ENCODE data around the gene CRTC2. TPM values are rescaled to one million over a fixed set of nuclear protein-coding genes. Genes with fewer than 3 reads are reported as not detected.

Gene CRTC2, protein sequence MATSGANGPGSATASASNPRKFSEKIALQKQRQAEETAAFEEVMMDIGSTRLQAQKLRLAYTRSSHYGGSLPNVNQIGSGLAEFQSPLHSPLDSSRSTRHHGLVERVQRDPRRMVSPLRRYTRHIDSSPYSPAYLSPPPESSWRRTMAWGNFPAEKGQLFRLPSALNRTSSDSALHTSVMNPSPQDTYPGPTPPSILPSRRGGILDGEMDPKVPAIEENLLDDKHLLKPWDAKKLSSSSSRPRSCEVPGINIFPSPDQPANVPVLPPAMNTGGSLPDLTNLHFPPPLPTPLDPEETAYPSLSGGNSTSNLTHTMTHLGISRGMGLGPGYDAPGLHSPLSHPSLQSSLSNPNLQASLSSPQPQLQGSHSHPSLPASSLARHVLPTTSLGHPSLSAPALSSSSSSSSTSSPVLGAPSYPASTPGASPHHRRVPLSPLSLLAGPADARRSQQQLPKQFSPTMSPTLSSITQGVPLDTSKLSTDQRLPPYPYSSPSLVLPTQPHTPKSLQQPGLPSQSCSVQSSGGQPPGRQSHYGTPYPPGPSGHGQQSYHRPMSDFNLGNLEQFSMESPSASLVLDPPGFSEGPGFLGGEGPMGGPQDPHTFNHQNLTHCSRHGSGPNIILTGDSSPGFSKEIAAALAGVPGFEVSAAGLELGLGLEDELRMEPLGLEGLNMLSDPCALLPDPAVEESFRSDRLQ
- total RNA-seq, result 9.1 and 11.6 TPM in 2 replicates

GRCh38 chr1:153958111-153958960 lies at the start of gene CRTC2:
Gene CRTC2 (minus strand): TSS chr1:153958612. CDS start chr1:153958497, 115 bp downstream.

GRCh38 chr1:153990468-153991150 lies 32.2 kb upstream of the CRTC2 start, which contains the start of gene RPS27:
Gene RPS27 (plus strand): TSS chr1:153990762. CDS start chr1:153990797, 35 bp downstream.

DNA sequence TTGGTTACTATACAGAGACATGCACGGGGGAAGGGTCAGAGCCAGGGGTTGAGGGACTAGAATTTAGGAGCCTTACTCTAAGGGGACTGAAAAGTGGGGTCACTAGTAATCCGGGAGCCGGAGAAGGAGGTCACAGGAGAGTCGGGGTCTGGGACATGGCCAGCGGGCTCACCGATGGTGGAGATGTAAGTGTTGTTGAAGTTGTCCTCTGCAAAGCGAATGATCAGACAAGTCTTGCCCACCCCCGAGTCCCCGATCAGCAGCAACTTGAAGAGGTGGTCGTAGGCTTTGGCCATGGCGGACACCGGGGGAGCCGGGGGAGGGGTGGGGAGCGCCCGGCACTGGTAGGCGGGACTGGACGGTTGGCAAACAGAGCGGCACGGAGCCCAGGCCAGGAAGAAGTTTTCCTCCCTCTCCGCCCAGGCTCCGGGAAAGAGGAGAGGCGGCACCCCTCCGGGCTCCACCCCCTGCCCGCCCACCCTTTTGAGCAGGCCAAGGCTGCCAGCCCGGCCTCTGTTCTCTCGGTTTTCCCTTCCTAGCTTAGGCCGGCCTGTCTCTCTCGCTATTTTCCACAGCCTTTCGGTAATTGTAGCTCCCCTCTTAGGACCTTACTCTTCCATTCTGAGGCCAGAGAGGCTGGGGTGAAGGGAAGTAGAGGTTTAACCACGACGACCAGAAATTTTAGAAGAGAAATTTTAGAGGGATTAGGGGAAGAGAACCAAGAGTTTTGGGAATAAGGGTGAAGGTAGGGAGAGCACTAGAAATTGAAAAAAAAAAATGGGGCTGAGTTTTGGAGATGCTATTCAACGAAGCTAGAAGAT lies 27.7 kb upstream of the CRTC2 start, which contains the start of gene RAB13:
Gene RAB13, minus strand, starts transcription at position 399 of the 821 bp plus-strand sequence. Its CDS starts 103 bp downstream, at position 296.

DNA sequence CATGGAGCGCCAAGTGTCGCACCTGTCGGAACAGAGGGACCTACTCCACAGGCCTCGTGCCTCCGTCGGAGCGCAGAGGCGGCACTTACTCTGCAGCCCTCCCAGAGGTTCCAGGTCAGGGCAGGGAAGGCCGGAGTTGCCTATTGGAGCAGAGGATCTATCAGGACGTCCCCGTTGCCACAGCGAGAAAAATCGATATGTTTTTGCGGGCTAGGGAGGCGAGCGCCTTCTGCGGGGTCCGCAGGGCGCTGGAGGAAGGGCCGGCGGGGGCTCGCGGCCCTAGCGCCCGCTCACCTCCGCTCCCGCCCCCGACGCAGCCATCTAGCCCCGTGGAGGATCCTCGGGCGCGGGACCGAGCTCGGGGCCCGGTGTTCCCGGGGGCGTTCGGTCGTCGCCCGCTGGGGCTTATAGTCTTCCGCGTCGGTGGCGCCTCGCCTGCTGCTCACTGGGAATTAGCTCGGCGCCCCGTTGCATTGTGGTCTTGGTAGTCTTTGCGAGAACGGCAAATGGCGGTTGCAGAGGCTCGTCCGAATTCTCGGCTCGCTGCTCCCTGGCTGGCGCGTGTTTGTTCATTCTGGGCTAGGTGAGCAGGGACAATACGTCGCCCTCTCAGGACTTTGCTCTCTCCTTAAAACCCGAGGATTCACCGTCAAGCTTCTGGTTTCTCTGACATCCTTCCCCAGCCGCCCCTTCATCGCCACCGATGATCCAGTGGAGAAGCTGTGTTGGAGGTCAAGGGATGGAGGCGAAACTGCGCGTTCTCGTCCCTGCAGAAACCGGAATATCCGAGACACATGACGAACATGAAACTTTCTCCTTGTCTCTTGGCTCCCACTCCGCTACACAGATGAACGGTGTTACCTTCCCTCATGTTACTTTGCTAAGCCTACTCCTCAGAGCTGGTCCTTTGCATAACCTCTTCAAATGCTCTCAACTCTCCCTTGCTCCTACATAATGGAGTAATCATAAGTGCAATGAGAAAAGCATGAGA lies 19.1 kb upstream of the CRTC2 start, which contains the start of gene JTB:
Gene JTB, minus strand, starts transcription at position 425 of the 991 bp plus-strand sequence. Its CDS starts 422 bp downstream, at position 3.

DNA sequence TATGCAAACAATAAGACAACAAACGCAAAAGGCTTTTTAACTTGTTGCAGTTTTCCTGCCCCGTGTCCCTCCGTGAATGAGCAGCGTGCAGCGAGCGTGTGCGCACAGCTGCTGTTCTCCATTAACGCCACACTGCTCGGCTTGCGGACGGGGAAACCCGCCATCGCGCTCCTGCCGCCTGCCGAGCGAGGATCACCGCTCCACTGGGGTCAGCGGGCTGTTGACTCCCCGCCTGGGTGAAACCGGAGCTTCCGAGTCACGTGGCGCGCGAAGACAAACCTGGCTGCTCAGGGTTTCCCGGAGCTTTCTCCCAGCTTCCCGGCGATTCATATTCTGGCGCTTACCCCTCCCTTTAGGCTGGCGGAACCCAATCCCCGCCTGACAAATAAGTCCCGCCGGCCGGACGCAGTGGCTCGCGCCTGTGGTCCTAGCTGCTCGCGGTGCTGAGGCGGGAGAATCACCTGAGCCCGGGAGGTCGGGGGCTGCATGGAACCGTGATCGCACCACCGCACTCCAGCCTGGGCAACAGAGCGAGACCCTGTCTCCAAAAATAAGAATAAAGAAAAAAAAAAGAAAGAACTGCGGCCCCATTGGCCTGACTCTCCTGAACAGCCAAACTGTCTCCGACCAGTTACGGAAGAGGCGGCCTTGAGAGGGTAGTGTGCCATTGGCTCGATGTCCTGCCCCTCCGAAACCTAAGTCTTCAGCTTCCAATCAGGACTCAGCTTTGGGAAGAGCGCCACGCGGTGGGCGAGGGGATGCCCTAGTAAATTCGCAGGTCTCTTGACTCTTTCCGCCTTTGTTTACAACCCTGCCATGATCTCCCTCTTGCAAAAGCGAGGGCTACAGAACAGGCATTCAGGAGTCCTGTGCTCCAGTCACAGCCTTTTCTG lies 8.9 kb upstream of the CRTC2 start, which contains the start of gene CREB3L4:
Gene CREB3L4, plus strand, starts transcription at position 796 of the 893 bp plus-strand sequence. CDS start 624 bp downstream, outside the sequence.

DNA sequence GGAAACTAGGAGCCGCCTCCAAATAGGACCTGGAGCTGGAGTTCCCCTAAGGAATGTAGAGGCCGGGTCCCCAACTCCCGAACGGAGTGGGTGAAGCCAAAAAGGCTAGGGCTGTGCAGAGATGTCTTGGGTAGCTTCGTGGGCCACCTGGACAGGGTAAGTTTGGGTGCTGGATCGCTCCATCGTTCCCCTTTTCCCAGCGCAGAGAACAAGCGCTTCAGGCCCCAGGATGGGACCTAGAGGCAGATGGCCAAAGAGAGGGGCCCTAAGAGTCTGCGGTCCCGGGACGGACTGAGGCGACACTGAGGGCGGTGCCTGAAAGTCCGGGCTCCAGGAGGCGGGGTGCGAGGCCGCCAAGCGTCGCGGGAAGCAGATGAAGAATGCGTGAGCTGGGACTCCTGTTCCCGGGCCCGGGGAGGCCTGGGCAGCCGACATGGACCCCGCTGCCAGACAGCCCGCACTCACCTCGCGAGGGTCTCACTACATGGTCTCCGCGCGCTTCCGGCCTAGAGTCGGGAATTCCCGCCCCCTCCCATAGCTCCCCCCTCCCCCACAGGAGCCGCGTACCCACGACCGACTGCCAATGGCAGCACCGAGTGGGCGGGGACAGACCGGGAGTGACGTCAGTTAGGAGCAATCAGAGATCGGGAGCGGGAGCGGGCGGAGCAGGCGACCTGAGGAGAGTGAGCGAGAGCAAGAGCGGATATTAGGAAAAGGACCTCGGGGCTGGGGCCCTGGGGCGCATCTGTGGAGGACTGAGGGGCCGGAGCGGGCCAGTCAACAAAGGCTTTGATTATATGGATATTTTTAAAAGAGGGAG lies 4.8 kb upstream of the CRTC2 start, which contains the start of gene SLC39A1:
Gene SLC39A1, minus strand, starts transcription at position 508 of the 820 bp plus-strand sequence. CDS start 822 bp downstream, outside the sequence.

DNA sequence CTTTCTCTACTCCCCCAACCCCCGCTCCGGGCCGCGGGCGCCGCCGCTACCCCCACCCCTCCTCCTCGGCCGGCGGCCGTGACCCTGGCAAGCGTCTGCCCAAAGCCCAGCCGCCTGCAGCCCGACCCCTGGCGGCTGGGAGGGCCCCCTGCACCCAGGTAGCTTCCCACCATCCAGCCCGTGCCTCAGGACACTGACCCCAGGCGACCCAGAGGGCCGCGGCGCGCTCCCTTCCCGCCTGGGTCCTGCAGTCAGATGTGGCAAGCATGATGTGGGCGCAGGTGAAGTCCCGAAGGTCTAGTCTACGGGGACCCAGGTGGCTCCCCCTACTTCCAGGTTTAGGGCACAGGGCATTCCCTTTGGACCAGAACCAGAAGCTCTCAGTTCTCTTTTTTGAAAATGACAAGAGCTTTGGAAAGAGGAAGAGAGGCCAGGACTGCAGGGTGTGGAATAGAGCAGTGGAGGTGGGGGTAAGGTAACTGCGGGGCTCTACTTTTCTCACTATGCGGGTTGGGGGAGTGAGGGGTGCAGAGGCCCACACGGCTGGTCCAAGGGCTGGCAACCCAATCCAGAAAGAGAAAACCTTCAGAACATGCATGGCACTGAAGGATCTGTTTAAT lies 11.7 kb downstream of the CRTC2 start, which contains the start of gene DENND4B:
Gene DENND4B, minus strand, starts transcription at position 97 of the 620 bp plus-strand sequence. CDS start 2,344 bp downstream, outside the sequence.

DNA sequence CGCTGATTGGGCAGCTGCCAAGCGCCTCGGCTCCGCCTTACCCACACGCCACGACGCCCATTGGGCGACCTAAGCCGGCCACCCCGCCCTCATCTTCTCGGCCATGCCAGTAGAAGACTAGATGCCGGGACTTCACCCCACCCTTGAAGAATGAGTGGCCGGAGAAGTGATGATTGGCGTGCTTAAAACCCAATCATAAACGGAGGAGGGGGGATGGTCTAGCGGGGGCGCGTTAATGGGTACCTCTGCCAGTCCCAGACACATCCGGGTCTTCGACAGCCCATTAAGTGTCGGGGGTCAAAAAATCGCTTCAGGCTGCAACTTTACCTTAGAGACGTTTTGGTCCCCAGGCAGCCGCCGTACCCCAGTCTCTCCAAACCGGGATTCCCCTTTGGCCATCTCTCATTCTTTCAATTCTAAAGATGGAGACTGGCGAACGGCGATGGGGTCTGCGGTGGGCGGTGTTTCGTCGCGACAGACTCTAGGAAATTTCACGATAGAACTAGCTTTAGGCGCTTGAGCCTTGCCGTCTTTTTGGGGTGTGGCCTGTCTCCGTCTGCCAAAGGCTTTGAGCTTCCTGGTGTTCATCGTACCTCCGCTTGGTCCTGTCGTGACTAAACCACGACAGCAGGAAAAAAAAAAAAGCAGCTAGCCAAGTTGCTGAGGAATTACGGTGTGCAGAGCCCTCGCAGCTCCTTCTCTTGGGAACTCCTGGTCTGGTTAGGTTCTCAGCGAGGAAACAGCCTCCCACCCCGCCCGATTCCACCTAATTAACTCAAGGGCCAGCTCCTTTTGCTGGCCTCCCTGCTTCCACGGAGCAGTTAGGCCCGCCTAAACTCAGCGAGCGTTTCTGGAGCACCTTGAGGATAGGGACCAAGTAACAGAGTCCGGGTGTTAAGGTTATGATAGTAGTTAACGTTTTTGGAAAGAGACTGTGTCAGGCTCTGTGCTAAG lies 35.2 kb downstream of the CRTC2 start, which contains the start of gene GATAD2B:
Gene GATAD2B, minus strand, starts transcription at position 1 of the 954 bp plus-strand sequence. CDS start 94,625 bp downstream, outside the sequence.

Other genes with a start within 250 kb of the CRTC2 start
- gene INTS3, start 230.6 kb downstream of the CRTC2 start, total RNA-seq, result 17.8 and 23.6 TPM in 2 replicates
- gene SLC27A3, start 183.2 kb downstream of the CRTC2 start, total RNA-seq, result 15.5 and 18.5 TPM in 2 replicates
- 6.9 and 8.9 TPM in 2 replicates for gene GATAD2B, start 35.6 kb downstream of the CRTC2 start, total RNA-seq
- 16.9 and 23.9 TPM in 2 replicates for gene DENND4B, start 11.9 kb downstream of the CRTC2 start, total RNA-seq
- gene SLC39A1, start 4.9 kb upstream of the CRTC2 start, total RNA-seq, result 94.3 and 101 TPM in 2 replicates
- gene CREB3L4, start 9.3 kb upstream of the CRTC2 start, total RNA-seq, result 6.3 and 9.0 TPM in 2 replicates
- 223 and 236 TPM in 2 replicates for gene JTB, start 19.1 kb upstream of the CRTC2 start, total RNA-seq
- gene RAB13, start 27.7 kb upstream of the CRTC2 start, total RNA-seq, result 38.6 and 39.7 TPM in 2 replicates
- gene RPS27, start 32.1 kb upstream of the CRTC2 start, total RNA-seq, result 1,749 and 2,452 TPM in 2 replicates
- gene NUP210L, start 196.5 kb upstream of the CRTC2 start, total RNA-seq, result 0.07 TPM in 1 of 2 replicates, not detected in the other
- 1,041 and 1,134 TPM in 2 replicates for gene TPM3, start 233.5 kb upstream of the CRTC2 start, total RNA-seq
- gene CFAP141, start 247.7 kb upstream of the CRTC2 start, total RNA-seq, result not detected in 2 replicates

Data from mammary microvascular endothelial cell (primary cell).